GM13976 (cell line): ENCODE measurements around the gene SPSB3.
"Not testable (repeated sequence)": the region's sequence is repeated elsewhere in the genome, so short reads cannot be mapped to it uniquely, and the experiment has no call there.

Source experiments
- DNase-seq: peaks from one replicate; pipeline ENCODE4 v3.0.0; 2012; ENCODE audit warnings: low spot score
- in situ Hi-C: fragments of 300-500 bp; cut with MboI; formaldehyde crosslinking; loops from one replicate; pipeline ENCODE4 v1.12.0; 2022; ENCODE audit warnings: low sequenced_read_pairs, mixed read lengths, inconsistent platforms; ENCODE audit not compliant: unreplicated experiment
- TF ChIP-seq, protein P1 (sequence below): IDR thresholded peaks from 2 replicates; pipeline ENCODE4 v1.5.1; 2012; ENCODE audit warnings: borderline replicate concordance, mild to moderate bottlenecking; ENCODE audit not compliant: insufficient read depth; ENCODE audit errors: extremely low read depth, missing control alignments, control extremely low read depth

The SPSB3 gene

DNA sequence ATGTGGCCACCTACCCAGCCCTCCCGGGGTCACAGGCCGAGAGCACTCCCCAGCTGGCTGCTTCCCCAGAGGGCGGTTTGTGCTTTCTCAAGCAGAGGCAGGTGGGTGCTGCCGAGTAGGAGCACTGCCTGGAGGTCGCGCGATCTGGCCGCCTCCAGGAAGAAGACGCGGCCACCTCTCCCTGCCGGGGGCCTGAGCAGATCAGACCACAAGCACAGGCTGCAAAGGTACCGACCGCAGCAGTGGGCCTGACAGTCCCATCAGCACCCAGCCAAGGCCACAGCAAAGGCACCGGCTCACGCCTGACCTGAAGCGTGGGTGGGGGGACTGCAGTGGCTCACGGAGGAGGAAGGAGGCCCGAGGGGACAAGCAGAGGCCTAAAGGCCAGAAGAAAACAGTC, 26.3 kb upstream of the SPSB3 start:
- in situ Hi-C loops, result no loop called here
- no peak for DNase-seq
- TF ChIP-seq, protein P1, sequence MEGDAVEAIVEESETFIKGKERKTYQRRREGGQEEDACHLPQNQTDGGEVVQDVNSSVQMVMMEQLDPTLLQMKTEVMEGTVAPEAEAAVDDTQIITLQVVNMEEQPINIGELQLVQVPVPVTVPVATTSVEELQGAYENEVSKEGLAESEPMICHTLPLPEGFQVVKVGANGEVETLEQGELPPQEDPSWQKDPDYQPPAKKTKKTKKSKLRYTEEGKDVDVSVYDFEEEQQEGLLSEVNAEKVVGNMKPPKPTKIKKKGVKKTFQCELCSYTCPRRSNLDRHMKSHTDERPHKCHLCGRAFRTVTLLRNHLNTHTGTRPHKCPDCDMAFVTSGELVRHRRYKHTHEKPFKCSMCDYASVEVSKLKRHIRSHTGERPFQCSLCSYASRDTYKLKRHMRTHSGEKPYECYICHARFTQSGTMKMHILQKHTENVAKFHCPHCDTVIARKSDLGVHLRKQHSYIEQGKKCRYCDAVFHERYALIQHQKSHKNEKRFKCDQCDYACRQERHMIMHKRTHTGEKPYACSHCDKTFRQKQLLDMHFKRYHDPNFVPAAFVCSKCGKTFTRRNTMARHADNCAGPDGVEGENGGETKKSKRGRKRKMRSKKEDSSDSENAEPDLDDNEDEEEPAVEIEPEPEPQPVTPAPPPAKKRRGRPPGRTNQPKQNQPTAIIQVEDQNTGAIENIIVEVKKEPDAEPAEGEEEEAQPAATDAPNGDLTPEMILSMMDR, result no peak

GRCh38 chr16:1807626-1808025, 25.3 kb upstream of the SPSB3 start:
- in situ Hi-C loops, result no loop called here
- no peak for DNase-seq
- TF ChIP-seq, protein P1, result no peak

GRCh38 chr16:1800701-1801100, 18.3 kb upstream of the SPSB3 start:
- in situ Hi-C loops, result no loop called here
- TF ChIP-seq, protein P1, result no peak
- DNase-seq, result no peak

- DNase-seq, in situ Hi-C loops: not testable (repeated sequence)
These were observed 16.9 kb upstream of the SPSB3 start for GRCh38 chr16:1799263-1799662.

GRCh38 chr16:1794908-1795666, 12.7 kb upstream of the SPSB3 start:
- no peak for DNase-seq
- TF ChIP-seq, protein P1, result no peak
- in situ Hi-C loops, result no loop called here

DNA sequence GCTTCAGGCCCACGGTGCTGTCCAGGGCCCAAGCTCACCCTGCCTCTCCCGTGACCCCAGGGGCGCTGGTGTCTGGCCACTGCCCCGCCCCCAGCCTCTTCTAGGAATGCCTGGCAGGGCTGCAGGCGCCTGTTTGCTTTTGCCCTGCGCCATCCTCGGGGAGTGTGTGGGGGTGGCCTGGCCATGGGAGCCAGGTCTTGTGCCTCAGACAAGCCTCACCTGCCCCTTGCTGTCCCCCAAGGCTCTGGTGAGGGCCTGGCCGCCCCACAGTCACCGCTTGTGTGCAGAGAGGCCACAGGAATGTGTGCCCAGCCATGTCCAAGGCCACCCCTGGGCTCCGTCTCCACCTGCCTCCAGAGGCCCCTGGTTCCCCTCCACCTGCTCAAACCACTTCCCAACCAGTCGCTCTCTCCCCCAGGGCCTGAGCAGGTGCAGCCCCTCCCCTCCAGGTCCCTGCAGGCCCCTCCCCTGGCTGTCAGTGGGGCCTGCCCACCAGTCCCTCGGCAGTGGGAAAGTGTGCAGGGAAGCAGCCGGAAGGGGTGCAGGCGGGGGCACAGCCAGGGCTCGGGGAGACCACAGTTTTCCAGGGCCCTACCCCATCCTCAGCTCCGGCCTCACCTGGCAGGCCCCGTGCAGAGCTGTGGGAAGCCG, 12.0 kb upstream of the SPSB3 start:
- no peak for DNase-seq
- in situ Hi-C loops, result no loop called here
- TF ChIP-seq, protein P1, result no peak

DNA sequence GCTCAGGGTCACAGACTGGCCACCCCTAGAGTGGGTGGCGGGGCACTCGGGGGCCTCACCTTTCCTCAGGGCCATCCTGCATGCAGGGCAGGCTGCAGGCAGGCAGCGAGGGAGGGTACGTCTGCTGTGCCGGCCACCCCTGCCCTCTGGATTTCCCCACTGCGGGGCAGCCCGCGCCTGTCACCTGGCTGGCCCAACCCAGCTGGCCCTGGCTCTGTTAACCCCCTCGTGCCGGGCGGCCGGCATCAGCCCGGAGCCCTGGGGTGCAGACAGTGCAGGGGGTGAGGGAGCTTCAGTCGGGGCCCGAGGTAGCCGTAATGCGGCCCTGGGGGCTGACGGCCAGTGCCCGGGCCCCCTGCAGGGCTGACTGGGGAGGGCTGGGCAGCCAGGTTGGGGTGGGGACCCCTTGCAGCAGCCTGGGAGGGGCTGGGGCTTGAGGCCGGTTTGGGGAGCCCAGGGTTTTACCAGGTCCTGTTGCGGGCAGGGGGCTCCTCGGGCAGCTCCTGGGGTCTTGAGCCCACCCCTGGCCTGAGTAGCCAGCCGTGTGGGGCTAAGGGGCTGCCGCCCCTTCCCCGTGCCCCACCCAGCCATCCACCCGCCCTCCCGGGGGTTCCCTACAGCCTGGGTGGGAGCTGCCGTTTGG, 11.3 kb upstream of the SPSB3 start, which contains the start of gene IGFALS:
Gene IGFALS (minus strand): TSS at position 128 of the 643 bp plus-strand sequence. CDS start 53 bp downstream, at position 75.
- TF ChIP-seq, protein P1, result no peak
- in situ Hi-C loops, result no loop called here
- no peak for DNase-seq
